Measurements from ENCODE around the gene RBM15B. TPM values are rescaled to one million over a fixed set of nuclear protein-coding genes. Genes with fewer than 3 reads are reported as not detected.

Gene RBM15B
- total and polyA plus RNA-seq, 2 experiments from 2014 or later = 16.3 to 57.9 TPM

GRCh38 chr3:51388286-51389029 is 2.6 kb upstream of the RBM15B start:
- peaks cover 57% of the 10 kb centered on the region for H3K79me2 ChIP-seq (replicated peaks; ENCODE audit: insufficient read depth)
- no peak for ATAC-seq
- no peak overlapping the region for H3K4me3 Mint-ChIP-seq

GRCh38 chr3:51389423-51390183 is 1.5 kb upstream of the RBM15B start:
- no peaks in the 10 kb centered on the region for H3K27me3 ChIP-seq (ENCODE audit: insufficient read depth)
- peak overlapping the region; percentile 10; the same call in 1 of the 3 replicates for H3K4me3 Mint-ChIP-seq
- peaks cover 16% of the 10 kb centered on the region; the same call in 2 of the 3 replicates for H3K9me3 Mint-ChIP-seq
- peaks cover 46% of the 10 kb centered on the region for H4K20me1 ChIP-seq (replicated peaks; ENCODE audit: insufficient read depth)
- no peak overlapping the region for H2AFZ ChIP-seq
- no peak overlapping the region for H3K4me2 ChIP-seq
- H3K9me2 ChIP-seq (ENCODE audit: insufficient read depth) = no peaks in the 10 kb centered on the region
- H3K27ac ChIP-seq (ENCODE audit: low read depth) = peak overlapping the region; percentile 95; the same call in 1 of the 2 replicates
- ATAC-seq (peak; percentile 10), DNase-seq (ENCODE audit: low spot score) (peak; percentile 85)
- H3K27ac Mint-ChIP-seq = peak overlapping the region; percentile 80; the same call in 1 of the 2 replicates
- H3K4me3 ChIP-seq = no peak overlapping the region
- peaks cover 49% of the 10 kb centered on the region for H3K4me1 Mint-ChIP-seq
- peaks cover 31% of the 10 kb centered on the region for H3K4me1 ChIP-seq (ENCODE audit: insufficient read depth)
- peaks cover 31% of the 10 kb centered on the region for H3K36me3 ChIP-seq (ENCODE audit: insufficient read depth)
- peaks cover 78% of the 10 kb centered on the region for H3K36me3 Mint-ChIP-seq (ENCODE audit: low read depth)
- TF ChIP-seq CTCF (conservative IDR thresholded peaks at IDR 0.05; ENCODE audit: low read depth in 2 of 2) (peak; percentile 82 to 83), POLR2AphosphoS5 (IDR thresholded peaks at IDR 0.05; ENCODE audit: low read depth) (peak; percentile 33; the same call in 1 of the 2 replicates), STAT1 (IDR thresholded peaks at IDR 0.05; ENCODE audit: unreplicated experiment) (no peak)
- H3K79me2 ChIP-seq (replicated peaks; ENCODE audit: insufficient read depth) = peaks cover 60% of the 10 kb centered on the region
- peaks cover 46% of the 10 kb centered on the region for H3F3A ChIP-seq (replicated peaks; ENCODE audit: low read depth)
- peaks cover 18% of the 10 kb centered on the region for H3K27me3 Mint-ChIP-seq (ENCODE audit: insufficient read depth, low read depth, poor library complexity)

More at GRCh38 chr3:51388286-51389029, 2.6 kb upstream of the RBM15B start:
- Histone ChIP-seq H3K4me1 (ENCODE audit: insufficient read depth) (peaks cover 29% of the 10 kb centered on the region), H3K27me3 (ENCODE audit: insufficient read depth) (no peaks in the 10 kb centered on the region), H3K36me3 (ENCODE audit: insufficient read depth) (peaks cover 30% of the 10 kb centered on the region), H3K4me3 (no peak overlapping the region), H3F3A (replicated peaks; ENCODE audit: low read depth) (peaks cover 46% of the 10 kb centered on the region), H3K9me2 (ENCODE audit: insufficient read depth) (no peaks in the 10 kb centered on the region), H2AFZ (no peak overlapping the region), H4K20me1 (replicated peaks; ENCODE audit: insufficient read depth) (peaks cover 34% of the 10 kb centered on the region), H3K4me2 (peak overlapping the region; percentile 99; the same call in 1 of the 2 replicates), H3K27ac (ENCODE audit: low read depth) (peak overlapping the region; percentile 86)
- H3K36me3 Mint-ChIP-seq (ENCODE audit: low read depth) = peaks cover 66% of the 10 kb centered on the region
- peaks cover 12% of the 10 kb centered on the region; the same call in 2 of the 3 replicates for H3K9me3 Mint-ChIP-seq
- H3K27me3 Mint-ChIP-seq (ENCODE audit: insufficient read depth, low read depth, poor library complexity) = peaks cover 17% of the 10 kb centered on the region
- TF ChIP-seq ZNF114 (CRISPR knock-in tag; IDR thresholded peaks at IDR 0.05) = no peak
- TF ChIP-seq CTCF (conservative IDR thresholded peaks at IDR 0.05; ENCODE audit: low read depth in 2 of 2) = 0 out of 4 replicates have a peak, but pooled peaks have one; percentile 0 to 8
- peaks cover 45% of the 10 kb centered on the region for H3K4me1 Mint-ChIP-seq
- peak; percentile 54 for DNase-seq (ENCODE audit: low spot score)
- H3K27ac Mint-ChIP-seq = peak overlapping the region; percentile 90; the same call in 1 of the 2 replicates
